ENCODE data around the gene CNTF.

GRCh38 chr11:58641341-58641740 is 18.9 kb downstream of the CNTF start:
- TF ChIP-seq CTCF (conservative IDR thresholded peaks at IDR 0.05; ENCODE audit: low read depth, low read length) (no peak), EZH2phosphoT487 (IDR thresholded peaks at IDR 0.05; ENCODE audit: borderline replicate concordance, low read length) (no peak)
